SK-N-SH (cell line): ENCODE measurements around the gene TIAM2. TPM values are rescaled to one million over a fixed set of nuclear protein-coding genes. Genes with fewer than 3 reads are reported as not detected.

Source experiments
- CTCF ChIA-PET: fragments of 300-600, 350-600 bp; formaldehyde crosslinking; extraction: SDS; loops from one replicate; lab custom pipeline; 2021; lab: Yijun Ruan, JAX
- POLR2A ChIA-PET: fragments of 350-600 bp; sonication (Branson Sonifier 250); formaldehyde crosslinking; extraction: SDS; loops from one replicate; lab custom pipeline; 2020; ENCODE audit warnings: antibody characterized with exemption, inconsistent platforms; lab: Yijun Ruan, JAX
- DNase-seq: peaks from one replicate; pipeline ENCODE4 v3.0.0; 2012
- H2AFZ ChIP-seq: fragments of 200-600 bp; sonication (generic); 2 replicates; pipeline ENCODE4 v1.8.1; 2016; ENCODE audit warnings: antibody characterized with exemption, mild to moderate bottlenecking, low read depth
- H3F3A ChIP-seq: fragments of 200-600 bp; sonication (generic); replicated peaks from 2 replicates; pipeline ENCODE3; 2016; ENCODE audit warnings: antibody characterized with exemption, mild to moderate bottlenecking; ENCODE audit not compliant: insufficient read depth
- H3K27ac ChIP-seq, 2 experiments: fragments of 200-500 bp in 1 of 2; fragments of 200-600 bp in 1 of 2; sonication (Bioruptor generic) in 1 of 2; sonication (generic), shearing (Covaris generic) in 1 of 2; 2 replicates each; pipeline versions ENCODE4 v1.5.1 to v1.6.1; 2014 to 2016; ENCODE audit warnings: low read depth in 2 of 2, inconsistent platforms in 1 of 2, low read length in 1 of 2, mild to moderate bottlenecking in 1 of 2, mixed read lengths in 1 of 2
- H3K27me3 ChIP-seq: fragments of 200-600 bp; sonication (generic), shearing (Covaris generic); 2 replicates; pipeline ENCODE4 v1.6.1; 2016; ENCODE audit warnings: mixed run types; ENCODE audit not compliant: insufficient read depth
- H3K36me3 ChIP-seq, 2 experiments: fragments of 200-500 bp in 1 of 2; fragments of 200-600 bp in 1 of 2; sonication (Bioruptor generic) in 1 of 2; sonication (generic) in 1 of 2; replicated peaks in 1 of 2; 2 replicates each; pipeline versions ENCODE3 to v1.5.1; 2014 to 2016; ENCODE audit warnings: low read length in 1 of 2, mild to moderate bottlenecking in 1 of 2; ENCODE audit not compliant: insufficient read depth in 2 of 2, control insufficient read depth in 1 of 2
- H3K4me1 ChIP-seq, 2 experiments: fragments of 200-500 bp in 1 of 2; fragments of 200-600 bp in 1 of 2; sonication (Bioruptor generic) in 1 of 2; sonication (generic), shearing (Covaris generic) in 1 of 2; 2 replicates each; pipeline versions ENCODE4 v1.5.1 to v1.6.1; 2014 to 2016; ENCODE audit warnings: low read depth in 1 of 2, low read length in 1 of 2, mixed run types in 1 of 2; ENCODE audit not compliant: insufficient read depth in 2 of 2, control insufficient read depth in 1 of 2
- H3K4me2 ChIP-seq: fragments of 200-600 bp; sonication (generic), shearing (Covaris generic); 2 replicates; pipeline ENCODE4 v1.6.1; 2017; ENCODE audit warnings: mixed run types
- H3K4me3 ChIP-seq, 2 experiments: fragments of 200-500 bp in 1 of 2; fragments of 200-600 bp in 1 of 2; sonication (Bioruptor generic) in 1 of 2; sonication (generic), shearing (Covaris generic) in 1 of 2; 2 replicates each; pipeline versions ENCODE4 v1.5.1 to v1.8.1; 2014 to 2016; ENCODE audit warnings: low read depth in 2 of 2, inconsistent platforms in 1 of 2, low read length in 1 of 2, mild to moderate bottlenecking in 1 of 2, mixed read lengths in 1 of 2, moderate library complexity in 1 of 2
- H3K79me2 ChIP-seq: fragments of 200-600 bp; sonication (generic); 2 replicates; pipeline ENCODE4 v1.8.1; 2017; ENCODE audit warnings: mild to moderate bottlenecking; ENCODE audit not compliant: insufficient read depth
- H3K9ac ChIP-seq: fragments of 200-600 bp; sonication (generic); 2 replicates; pipeline ENCODE4 v1.6.1; 2017; ENCODE audit warnings: mixed run types
- H3K9me2 ChIP-seq: fragments of 200-600 bp; sonication (generic); 2 replicates; pipeline ENCODE4 v1.6.1; 2017; ENCODE audit warnings: mixed run types
- H3K9me3 ChIP-seq: fragments of 200-600 bp; sonication (generic); 2 replicates; pipeline ENCODE4 v1.6.1; 2017; ENCODE audit warnings: mixed run types, mild to moderate bottlenecking, moderate library complexity
- H4K20me1 ChIP-seq: fragments of 200-600 bp; sonication (generic); 2 replicates; pipeline ENCODE4 v1.6.1; 2017; ENCODE audit warnings: mild to moderate bottlenecking, mixed run types; ENCODE audit not compliant: insufficient read depth
- CHD2 ChIP-seq: fragments of 150-350 bp; IDR thresholded peaks from 2 replicates; pipeline ENCODE4 v1.6.1; 2018; ENCODE audit warnings: low read length; ENCODE audit not compliant: partially characterized antibody
- CTCF ChIP-seq: fragments of 200-600 bp; sonication (generic); IDR thresholded peaks from 2 replicates; pipeline ENCODE4 v1.6.1; 2017; ENCODE audit warnings: antibody characterized with exemption, mild to moderate bottlenecking, moderate library complexity
- ELF1 ChIP-seq: IDR thresholded peaks from 2 replicates; pipeline ENCODE4 v1.4.0; 2012
- EP300 ChIP-seq, 2 experiments: IDR thresholded peaks; 2 replicates each; pipeline versions ENCODE4 v1.4.0 to v1.6.1; 2012; ENCODE audit warnings: borderline replicate concordance in 1 of 2, low read depth in 1 of 2, low read length in 1 of 2
- FOXM1 ChIP-seq: IDR thresholded peaks from 2 replicates; pipeline ENCODE4 v1.4.0; 2012; ENCODE audit warnings: low read depth, mild to moderate bottlenecking
- GABPA ChIP-seq: IDR thresholded peaks from 2 replicates; pipeline ENCODE4 v1.4.0; 2012; ENCODE audit warnings: low read depth, mild to moderate bottlenecking
- GATA2 ChIP-seq: sonication (generic); formaldehyde crosslinking; IDR thresholded peaks from 2 replicates; pipeline ENCODE4 v1.5.0; 2020; ENCODE audit warnings: mild to moderate bottlenecking, missing genetic modification reagents
- MAX ChIP-seq: IDR thresholded peaks from 2 replicates; pipeline ENCODE4 v1.4.0; 2012; ENCODE audit warnings: low read depth
- MXI1 ChIP-seq: IDR thresholded peaks from 2 replicates; pipeline ENCODE4 v1.6.1; 2012; ENCODE audit warnings: mild to moderate bottlenecking, low read depth, low read length, improper control_type of control experiment
- PBX3 ChIP-seq: IDR thresholded peaks from 2 replicates; pipeline ENCODE4; 2012
- RFX5 ChIP-seq: IDR thresholded peaks from 2 replicates; pipeline ENCODE4 v1.6.1; 2012; ENCODE audit warnings: mild to moderate bottlenecking, improper control_type of control experiment, low read length
- RXRA ChIP-seq: IDR thresholded peaks from 2 replicates; pipeline ENCODE4 v1.4.0; 2012; ENCODE audit warnings: low read depth, mild to moderate bottlenecking, borderline replicate concordance
- TAF1 ChIP-seq: IDR thresholded peaks from 2 replicates; pipeline ENCODE4 v1.6.1; 2012; ENCODE audit warnings: low read depth, mild to moderate bottlenecking, low read length, moderate library complexity, borderline replicate concordance
- TCF12 ChIP-seq: IDR thresholded peaks from 2 replicates; pipeline ENCODE4 v1.4.0; 2012
- TEAD4 ChIP-seq: IDR thresholded peaks from 2 replicates; pipeline ENCODE4 v1.4.0; 2012; ENCODE audit warnings: mild to moderate bottlenecking, borderline replicate concordance; ENCODE audit not compliant: insufficient read depth
- YY1 ChIP-seq: IDR thresholded peaks from 2 replicates; pipeline ENCODE4 v1.4.0; 2012; ENCODE audit warnings: low read depth, mild to moderate bottlenecking
- ZBTB33 ChIP-seq: IDR thresholded peaks from 2 replicates; pipeline ENCODE4 v1.4.0; 2012; ENCODE audit warnings: low read depth, borderline replicate concordance
- WGBS: methylation state at CpG from one replicate; pipeline ENCODE4 v1.1.6; 2017; ENCODE audit warnings: low lambda C conversion rate; 5-methylcytosine and 5-hydroxymethylcytosine counted together
- polyA plus RNA-seq, 3 experiments: library from polyadenylated mRNA; depleted of rRNA; stranded (reverse); fragments of >200 nt; gene quantifications; 2 replicates each; pipeline ENCODE4 v1.2.3, GENCODE V29; 2012

The TIAM2 gene
- polyA plus RNA-seq, 1 of the 3 experiments (the other 2 are of a cell fraction), result 13.6 TPM

- peak; percentile 69 for TF ChIP-seq PBX3
- TF ChIP-seq EP300 (IDR thresholded peaks at IDR 0.05; ENCODE audit: borderline replicate concordance in 1 of 2, low read depth in 1 of 2, low read length in 1 of 2), result peak in 1 of 2 experiments; percentile 47; a peak in 1 of 4 replicates
- peak; percentile 57; the same call in 1 of the 2 replicates for TF ChIP-seq TCF12
- TF ChIP-seq ELF1, result no peak
- TF ChIP-seq MXI1, result peak; percentile 60; the same call in 1 of the 2 replicates
- TF ChIP-seq YY1, result no peak
- peak; percentile 64; the same call in 1 of the 2 replicates for TF ChIP-seq MAX
- no peak for TF ChIP-seq TEAD4
- peak; percentile 64 for TF ChIP-seq CHD2
- CTCF ChIA-PET, result no interaction called here
- peak; percentile 52 for DNase-seq
Observed at GRCh38 chr6:155013457-155013876, 18.4 kb downstream of the TIAM2 start.

GRCh38 chr6:155014137-155014536, 19.0 kb downstream of the TIAM2 start:
- Histone ChIP-seq H3K79me2 (peaks cover 38% of the 10 kb centered on the region; the same call in 1 of the 2 replicates), H3K9me2 (no peaks in the 10 kb centered on the region), H3K27ac (peak overlapping the region; percentile 40 to 73; a peak in 3 of 4 replicates), H3K4me2 (peak overlapping the region; percentile 40; the same call in 1 of the 2 replicates), H3K9me3 (no peaks in the 10 kb centered on the region), H3K27me3 (no peaks in the 10 kb centered on the region), H3F3A (peaks cover 14% of the 10 kb centered on the region), H4K20me1 (no peaks in the 10 kb centered on the region), H3K9ac (no peak overlapping the region), H3K36me3 (no peaks in the 10 kb centered on the region), H3K4me1 (peaks cover 9 to 11% of the 10 kb centered on the region in 2 experiments), H2AFZ (no peak overlapping the region), H3K4me3 (no peak overlapping the region)
- WGBS, result 80% methylated on average over 1 of the region's 1 CpG
- TF ChIP-seq FOXM1 (no peak), GATA2 (no peak), GABPA (no peak), CTCF (no peak), RXRA (no peak), ZBTB33 (no peak), TAF1 (no peak), YY1 (no peak), PBX3 (no peak), RFX5 (no peak)
- no peak for DNase-seq
- POLR2A ChIA-PET, result no interaction called here
- CTCF ChIA-PET, result no interaction called here

More at GRCh38 chr6:155013457-155013876, 18.4 kb downstream of the TIAM2 start:
- Histone ChIP-seq H3K9ac (no peak overlapping the region), H3K9me3 (no peaks in the 10 kb centered on the region), H3K36me3 (no peaks in the 10 kb centered on the region), H3K27me3 (no peaks in the 10 kb centered on the region), H3K9me2 (no peaks in the 10 kb centered on the region), H3K27ac (peak overlapping the region in 1 of 2 experiments; percentile 73; a peak in 1 of 4 replicates), H3K4me2 (peak overlapping the region; percentile 40; the same call in 1 of the 2 replicates), H3K4me1 (peaks cover 9 to 11% of the 10 kb centered on the region in 2 experiments), H4K20me1 (no peaks in the 10 kb centered on the region), H3K4me3 (no peak overlapping the region), H3K79me2 (peaks cover 38% of the 10 kb centered on the region; the same call in 1 of the 2 replicates), H3F3A (peaks cover 14% of the 10 kb centered on the region), H2AFZ (no peak overlapping the region)
- 50% methylated on average over 4 of the region's 4 CpGs for WGBS
- POLR2A ChIA-PET, result no interaction called here
